HG03457 (cell line): Measurements from ENCODE around the gene EPB41L2.

Experiments used
- ATAC-seq: cut with Tn5 transposase; IDR thresholded peaks from one replicate; pipeline ENCODE4 v1.9.1; 2021; ENCODE audit warnings: moderate number of reproducible peaks; ENCODE audit not compliant: unreplicated experiment

The EPB41L2 gene

DNA sequence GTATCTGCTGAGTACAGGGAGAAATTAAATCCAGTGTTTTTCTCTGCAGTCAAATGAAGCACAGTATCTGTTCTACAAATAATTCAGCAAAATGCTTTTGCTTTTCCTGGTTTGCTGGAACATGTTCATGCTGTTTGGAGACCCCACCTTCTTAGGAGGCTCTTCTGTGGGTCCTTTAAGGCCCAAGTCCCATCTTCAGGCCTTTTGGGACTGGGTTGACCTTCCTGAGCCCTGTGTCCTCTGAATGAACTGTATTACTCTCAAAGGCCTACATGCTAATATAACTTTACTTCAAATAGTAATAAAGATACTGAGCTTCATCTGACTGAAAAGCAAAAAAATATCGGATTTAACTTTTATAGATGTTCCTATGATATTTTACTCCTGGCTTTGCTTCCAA lies 216.5 kb downstream of the EPB41L2 start:
- ATAC-seq = no peak

- ATAC-seq = no peak
Measured at GRCh38 chr6:130843575-130844320, 219.3 kb downstream of the EPB41L2 start.

GRCh38 chr6:130841128-130841728 lies 221.8 kb downstream of the EPB41L2 start:
- no peak for ATAC-seq

DNA sequence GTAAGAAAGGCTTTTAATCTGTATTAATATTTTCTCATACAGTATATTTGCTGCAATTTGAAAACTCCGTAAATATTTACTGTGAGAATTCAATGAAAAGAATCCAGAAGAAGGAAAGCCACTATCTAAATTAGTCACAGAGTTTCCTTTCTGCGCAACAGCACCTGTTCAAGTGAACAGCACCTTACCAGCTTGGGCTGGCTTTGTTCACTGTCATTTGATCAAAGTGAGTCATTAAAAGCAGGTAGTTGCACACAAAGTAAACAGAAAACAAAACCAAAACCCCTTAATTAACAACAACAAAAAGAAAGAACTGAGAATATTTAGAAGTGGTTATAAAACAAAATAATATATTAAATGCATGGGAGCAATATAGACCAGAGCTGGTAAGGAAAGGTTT lies 223.0 kb downstream of the EPB41L2 start:
- no peak for ATAC-seq

DNA sequence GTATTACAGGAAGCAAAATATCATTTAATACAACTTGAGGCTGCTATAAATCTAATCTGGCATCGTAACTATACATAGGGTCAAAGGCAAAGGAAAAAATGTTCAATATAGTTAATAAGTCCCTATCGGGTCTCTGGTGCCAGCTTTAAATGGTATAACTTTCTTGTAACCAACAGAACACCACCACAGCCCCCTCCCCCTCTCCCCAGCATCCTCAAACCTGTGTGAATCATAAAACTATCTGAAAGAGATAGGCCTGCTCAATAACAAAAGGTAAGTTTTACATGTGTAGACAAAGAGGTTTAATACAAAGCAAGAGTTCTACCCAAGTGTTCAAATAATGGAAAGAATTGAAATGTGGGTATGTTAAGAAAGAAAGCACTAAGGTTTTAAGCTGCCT lies 223.7 kb downstream of the EPB41L2 start:
- ATAC-seq = no peak

DNA sequence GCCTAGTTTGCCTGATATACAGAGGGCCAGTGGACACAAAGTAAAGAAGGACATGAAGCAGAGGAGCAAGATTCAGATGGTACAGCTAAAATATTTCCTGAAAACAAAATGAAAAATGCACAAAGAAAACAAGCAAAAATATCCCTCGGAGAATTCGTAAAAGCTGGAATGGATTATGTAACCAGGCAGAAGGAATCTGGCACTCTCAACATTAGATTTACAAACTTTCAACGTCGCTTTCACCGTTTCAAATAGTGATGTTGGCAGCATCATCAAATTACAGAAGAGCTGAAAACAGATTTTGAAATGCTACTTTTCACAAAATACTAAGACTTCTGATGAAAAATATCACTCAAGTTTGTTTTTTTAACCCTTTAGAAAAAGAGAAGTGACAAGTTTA lies 224.1 kb downstream of the EPB41L2 start:
- no peak for ATAC-seq

DNA sequence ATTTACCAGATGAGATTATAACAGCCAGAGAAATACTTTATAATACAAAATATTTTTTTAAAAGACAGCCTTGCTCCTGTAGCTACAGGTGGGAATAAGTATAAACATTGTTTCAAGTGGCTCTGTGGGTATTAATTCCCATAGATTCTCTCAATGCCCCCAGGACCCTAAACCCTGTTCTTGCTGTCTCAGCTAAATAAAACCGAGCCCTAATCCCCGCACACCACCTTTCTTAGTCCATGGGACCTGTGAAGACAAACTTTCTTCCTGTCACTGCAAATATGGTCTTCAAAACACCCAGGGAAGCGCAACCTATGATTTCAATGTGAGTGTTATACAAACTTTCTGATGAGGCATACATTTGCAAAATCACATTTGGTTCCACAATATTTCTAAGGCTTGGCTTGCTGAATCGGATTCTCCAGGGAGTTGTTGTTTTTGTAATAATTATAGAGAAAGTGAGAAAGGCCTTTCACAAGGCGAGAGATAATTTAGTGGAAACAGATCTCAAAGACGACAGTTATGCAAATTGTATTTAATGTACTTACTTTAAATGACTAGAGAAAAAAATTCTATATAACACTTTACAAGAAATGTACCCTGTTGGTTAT lies 224.7 kb downstream of the EPB41L2 start:
- no peak for ATAC-seq

- ATAC-seq = no peak
Measured at GRCh38 chr6:130837067-130837466, 226.0 kb downstream of the EPB41L2 start.

GRCh38 chr6:130836055-130836640 lies 226.9 kb downstream of the EPB41L2 start:
- no peak for ATAC-seq

DNA sequence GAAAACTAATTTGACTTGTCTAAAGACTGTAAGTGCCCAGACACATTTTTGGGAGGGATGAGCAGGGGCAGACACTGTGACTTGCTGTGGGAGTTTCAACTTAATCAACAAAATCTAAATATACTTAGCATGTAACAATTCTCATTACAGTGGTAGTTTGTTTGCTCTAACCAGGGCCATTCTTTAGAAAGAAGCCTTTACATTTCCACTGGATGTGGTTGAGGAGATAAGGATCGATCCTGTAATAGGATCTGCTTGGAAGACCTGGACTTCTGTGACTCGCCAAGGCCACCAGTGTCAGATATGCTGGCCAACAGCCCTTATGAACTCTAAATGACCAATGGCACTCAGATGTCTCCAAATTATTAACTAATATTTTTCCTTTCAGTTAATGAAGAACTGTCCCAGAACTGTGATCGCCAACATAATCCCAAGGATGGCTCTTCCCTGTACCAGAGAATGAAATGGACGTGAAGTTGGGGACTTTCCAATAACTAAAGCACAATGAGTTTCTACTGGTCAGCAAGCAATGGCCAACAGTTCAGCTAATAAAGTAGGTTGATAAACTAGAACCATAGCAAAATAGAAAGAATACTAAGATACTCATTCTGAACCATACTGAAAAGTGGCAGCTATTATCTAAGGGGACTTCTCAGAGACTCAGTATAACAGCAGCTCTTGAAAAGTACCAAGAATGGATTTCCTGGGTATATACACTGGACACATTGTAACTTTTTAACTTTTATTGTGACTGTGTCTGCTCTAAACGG lies 228.4 kb downstream of the EPB41L2 start:
- ATAC-seq = no peak

GRCh38 chr6:130833569-130833968 lies 229.5 kb downstream of the EPB41L2 start:
- no peak for ATAC-seq

GRCh38 chr6:130831607-130832006 lies 231.4 kb downstream of the EPB41L2 start:
- no peak for ATAC-seq

GRCh38 chr6:130829333-130829910 lies 233.6 kb downstream of the EPB41L2 start:
- ATAC-seq = no peak

- no peak for ATAC-seq
Measured at GRCh38 chr6:130827247-130828149, 235.5 kb downstream of the EPB41L2 start, which contains the start of gene SMLR1. Gene SMLR1, plus strand, starts transcription at chr6:130827406. Its CDS starts 8 bp downstream, at chr6:130827414.

DNA sequence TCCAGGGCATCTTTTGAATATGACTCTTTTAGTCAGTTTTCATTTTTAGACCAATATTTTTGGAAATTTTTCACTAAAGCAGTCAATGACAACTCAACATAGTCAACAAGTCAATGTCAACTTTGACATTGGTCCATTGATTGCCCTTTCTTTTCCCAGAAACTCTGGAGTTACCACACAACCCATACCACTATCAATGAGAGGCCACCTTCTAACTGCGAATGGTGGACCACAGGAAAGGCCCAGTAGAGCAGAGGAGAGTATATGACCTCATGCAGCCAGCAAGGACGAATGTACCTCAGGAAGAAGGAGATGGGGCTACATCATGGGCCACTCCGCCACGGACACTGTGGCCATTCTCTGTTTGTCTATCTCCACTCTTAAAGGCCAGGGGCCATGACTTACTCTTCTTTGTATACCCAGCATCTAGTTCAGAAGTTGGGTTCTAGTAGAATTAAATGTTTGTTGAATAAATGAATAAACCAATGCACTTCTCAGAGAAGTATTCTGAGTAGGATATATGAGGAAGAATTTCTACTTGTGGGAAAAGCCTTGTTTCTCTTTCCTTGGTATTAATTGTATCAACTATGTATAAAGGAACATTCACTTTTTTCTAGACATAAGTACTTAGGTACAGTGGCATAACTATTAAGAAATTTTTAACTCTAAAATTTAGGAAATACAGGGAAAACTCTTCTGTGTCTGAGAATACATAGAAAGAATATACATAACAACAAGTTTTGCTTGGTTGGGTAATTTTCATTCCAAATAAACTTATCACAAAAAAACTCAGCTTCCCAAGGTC lies 236.4 kb downstream of the EPB41L2 start:
- no peak for ATAC-seq

GRCh38 chr6:130825772-130826441 lies 237.1 kb downstream of the EPB41L2 start:
- no peak for ATAC-seq

DNA sequence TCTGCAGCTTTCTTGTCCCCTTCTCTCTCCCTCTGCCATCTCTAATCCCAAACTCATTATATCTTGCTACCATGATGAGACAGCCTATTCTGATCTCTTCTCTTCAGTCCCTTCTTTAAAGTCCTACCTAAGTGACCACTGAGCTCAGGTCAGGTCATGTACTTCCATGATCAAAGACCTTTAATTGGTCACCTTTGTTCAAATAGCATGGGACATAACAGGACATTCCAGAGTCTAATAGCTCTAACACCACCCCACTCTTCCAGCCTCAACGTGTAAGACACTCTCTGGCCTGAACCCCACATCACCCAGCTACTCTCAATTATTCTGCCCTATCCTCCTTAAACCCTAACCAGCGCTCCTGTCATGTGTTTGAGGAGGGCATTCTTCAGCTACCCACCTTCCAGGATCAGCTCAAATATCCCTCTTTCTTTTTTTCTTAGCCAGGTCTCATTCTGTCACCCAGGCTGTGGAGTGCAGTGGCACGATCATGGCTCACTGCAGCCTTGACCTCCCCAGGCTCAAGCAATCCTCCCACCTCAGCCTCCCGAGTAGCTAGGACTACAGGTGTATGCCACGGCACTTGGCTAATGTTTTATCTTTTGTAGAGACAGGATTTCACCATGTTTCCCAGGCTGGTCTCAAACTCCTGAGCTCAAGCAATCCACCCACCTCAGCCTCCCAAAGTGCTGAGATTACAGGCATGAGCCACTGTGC lies 237.9 kb downstream of the EPB41L2 start:
- ATAC-seq = no peak

GRCh38 chr6:130822736-130823135 lies 240.3 kb downstream of the EPB41L2 start:
- no peak for ATAC-seq
